ENCODE measurements around the gene HLA-A. TPM values are rescaled to one million over a fixed set of nuclear protein-coding genes. Genes with fewer than 3 reads are reported as not detected.

The HLA-A gene
- total RNA-seq, 1 donor from 2014 or later, result 107 TPM

DNA sequence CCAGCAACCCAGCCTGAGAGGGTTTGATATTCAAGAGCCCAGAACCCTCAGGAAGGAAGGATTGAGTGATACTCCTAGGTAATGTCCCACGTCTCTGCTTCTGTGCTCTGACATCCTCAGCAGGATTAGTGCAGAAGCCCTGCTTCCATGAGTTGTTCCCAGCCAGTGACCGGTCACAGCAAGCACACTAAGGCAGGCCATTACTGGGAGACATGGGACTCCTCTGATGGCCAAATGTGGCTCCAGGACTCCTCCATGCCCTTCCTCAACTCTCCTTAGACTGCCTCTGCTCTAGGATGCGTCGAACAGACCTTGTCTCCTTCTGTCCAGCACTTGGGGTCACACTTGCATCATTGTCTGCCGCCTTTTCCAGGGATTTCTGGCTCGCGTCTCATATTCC is 7.6 kb downstream of the HLA-A start:
- Mint-ChIP-seq H3K36me3 (peaks cover 6% of the 10 kb centered on the region), H3K27ac (no peak overlapping the region), H3K4me3 (no peak overlapping the region), H3K27me3 (ENCODE audit: insufficient read depth, low read depth) (no peaks in the 10 kb centered on the region), H3K4me1 (no peaks in the 10 kb centered on the region), H3K9me3 (peaks cover 3% of the 10 kb centered on the region)
- H3K4me2 ChIP-seq, result no peak overlapping the region
- H3K27ac ChIP-seq, result no peak overlapping the region
- H3K79me2 ChIP-seq (ENCODE audit: low read depth), result no peaks in the 10 kb centered on the region
- H3K4me3 ChIP-seq, result no peak overlapping the region
- H3K36me3 ChIP-seq, result no peaks in the 10 kb centered on the region
- H3K4me1 ChIP-seq, result peaks cover 4% of the 10 kb centered on the region
- no peaks in the 10 kb centered on the region for H3K27me3 ChIP-seq
- no peaks in the 10 kb centered on the region for H4K20me1 ChIP-seq (ENCODE audit: low read depth)
- DNase-seq (ENCODE audit: low spot score), result no peak
- H3F3A ChIP-seq (ENCODE audit: low read depth), result peaks cover 4% of the 10 kb centered on the region
- H2AFZ ChIP-seq (replicated peaks), result no peak overlapping the region
- no peaks in the 10 kb centered on the region for H3K9me3 ChIP-seq (ENCODE audit: low read depth)
- H3K9ac ChIP-seq, result no peak overlapping the region
- no peak for TF ChIP-seq EZH2 (IDR thresholded peaks at IDR 0.05)
- TF ChIP-seq, protein P1, sequence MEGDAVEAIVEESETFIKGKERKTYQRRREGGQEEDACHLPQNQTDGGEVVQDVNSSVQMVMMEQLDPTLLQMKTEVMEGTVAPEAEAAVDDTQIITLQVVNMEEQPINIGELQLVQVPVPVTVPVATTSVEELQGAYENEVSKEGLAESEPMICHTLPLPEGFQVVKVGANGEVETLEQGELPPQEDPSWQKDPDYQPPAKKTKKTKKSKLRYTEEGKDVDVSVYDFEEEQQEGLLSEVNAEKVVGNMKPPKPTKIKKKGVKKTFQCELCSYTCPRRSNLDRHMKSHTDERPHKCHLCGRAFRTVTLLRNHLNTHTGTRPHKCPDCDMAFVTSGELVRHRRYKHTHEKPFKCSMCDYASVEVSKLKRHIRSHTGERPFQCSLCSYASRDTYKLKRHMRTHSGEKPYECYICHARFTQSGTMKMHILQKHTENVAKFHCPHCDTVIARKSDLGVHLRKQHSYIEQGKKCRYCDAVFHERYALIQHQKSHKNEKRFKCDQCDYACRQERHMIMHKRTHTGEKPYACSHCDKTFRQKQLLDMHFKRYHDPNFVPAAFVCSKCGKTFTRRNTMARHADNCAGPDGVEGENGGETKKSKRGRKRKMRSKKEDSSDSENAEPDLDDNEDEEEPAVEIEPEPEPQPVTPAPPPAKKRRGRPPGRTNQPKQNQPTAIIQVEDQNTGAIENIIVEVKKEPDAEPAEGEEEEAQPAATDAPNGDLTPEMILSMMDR (IDR thresholded peaks at IDR 0.05), result no peak
- no peak for TF ChIP-seq EZH2phosphoT487 (IDR thresholded peaks at IDR 0.05)

DNA sequence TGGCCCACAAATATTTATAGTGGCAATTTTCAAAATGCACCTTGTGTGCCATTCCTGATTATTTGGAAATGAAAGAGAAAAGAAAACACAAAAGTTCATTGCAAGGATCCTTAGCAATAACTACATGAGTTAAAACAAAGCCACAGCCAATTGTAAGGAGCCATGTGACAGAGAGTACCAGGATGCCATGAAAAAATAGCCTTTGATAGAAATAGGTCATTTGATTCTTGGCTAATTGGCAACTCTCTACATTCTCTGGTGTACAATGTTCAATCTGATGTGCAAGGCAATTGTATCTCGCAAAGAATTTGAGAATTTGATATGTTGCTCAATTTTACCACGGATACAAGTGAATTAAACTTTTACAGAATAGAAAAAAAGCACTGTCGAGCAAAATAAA is 9.6 kb downstream of the HLA-A start:
- Histone ChIP-seq H3K4me2 (no peak overlapping the region), H3K9ac (no peak overlapping the region), H3K9me3 (ENCODE audit: low read depth) (no peaks in the 10 kb centered on the region), H3F3A (ENCODE audit: low read depth) (peaks cover 4% of the 10 kb centered on the region), H3K4me1 (peaks cover 4% of the 10 kb centered on the region), H4K20me1 (ENCODE audit: low read depth) (no peaks in the 10 kb centered on the region), H3K27me3 (no peaks in the 10 kb centered on the region), H3K27ac (no peak overlapping the region), H3K36me3 (no peaks in the 10 kb centered on the region), H3K79me2 (ENCODE audit: low read depth) (no peaks in the 10 kb centered on the region), H3K4me3 (no peak overlapping the region), H2AFZ (replicated peaks) (no peak overlapping the region)
- TF ChIP-seq, protein P1 (IDR thresholded peaks at IDR 0.05), result no peak
- TF ChIP-seq EZH2phosphoT487 (IDR thresholded peaks at IDR 0.05), result no peak
- TF ChIP-seq EZH2 (IDR thresholded peaks at IDR 0.05), result no peak
- Mint-ChIP-seq H3K27ac (no peak overlapping the region), H3K36me3 (peaks cover 4% of the 10 kb centered on the region), H3K9me3 (peaks cover 3% of the 10 kb centered on the region), H3K4me3 (no peak overlapping the region), H3K27me3 (ENCODE audit: insufficient read depth, low read depth) (no peaks in the 10 kb centered on the region), H3K4me1 (no peaks in the 10 kb centered on the region)
- no peak for DNase-seq (ENCODE audit: low spot score)

DNA sequence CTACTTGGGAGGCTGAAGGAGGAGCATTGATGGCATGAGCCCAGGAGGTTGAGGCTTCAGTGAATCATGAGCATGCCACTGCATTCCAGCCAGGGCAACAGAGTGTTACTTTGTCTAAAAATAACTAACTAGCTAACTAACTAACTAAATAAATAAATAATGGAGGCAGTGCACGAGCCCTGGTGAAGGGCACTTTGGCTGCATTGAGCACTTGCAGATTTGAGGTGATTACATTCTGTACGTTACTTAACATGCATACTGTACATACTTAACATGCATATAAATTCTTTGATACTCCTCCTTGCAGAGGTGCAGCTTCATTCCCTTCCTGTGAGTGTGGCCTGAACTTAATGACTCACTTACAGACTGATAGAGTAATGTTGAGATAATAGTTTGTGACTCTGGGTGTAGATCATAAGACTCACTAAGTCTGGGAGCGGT is 10.7 kb downstream of the HLA-A start:
- no peaks in the 10 kb centered on the region for H3K4me1 Mint-ChIP-seq
- Histone ChIP-seq H4K20me1 (ENCODE audit: low read depth) (no peaks in the 10 kb centered on the region), H3K4me2 (no peak overlapping the region), H3K27ac (no peak overlapping the region), H3K4me3 (no peak overlapping the region), H3K4me1 (peaks cover 4% of the 10 kb centered on the region), H3K36me3 (no peaks in the 10 kb centered on the region), H3K27me3 (no peaks in the 10 kb centered on the region), H2AFZ (replicated peaks) (no peak overlapping the region), H3K79me2 (ENCODE audit: low read depth) (no peaks in the 10 kb centered on the region), H3F3A (ENCODE audit: low read depth) (peaks cover 4% of the 10 kb centered on the region), H3K9ac (no peak overlapping the region), H3K9me3 (ENCODE audit: low read depth) (no peaks in the 10 kb centered on the region)
- H3K27me3 Mint-ChIP-seq (ENCODE audit: insufficient read depth, low read depth), result no peaks in the 10 kb centered on the region
- no peak overlapping the region for H3K4me3 Mint-ChIP-seq
- no peak overlapping the region for H3K27ac Mint-ChIP-seq
- H3K9me3 Mint-ChIP-seq, result peaks cover 3% of the 10 kb centered on the region
- no peak for TF ChIP-seq EZH2phosphoT487 (IDR thresholded peaks at IDR 0.05)
- no peak for TF ChIP-seq EZH2 (IDR thresholded peaks at IDR 0.05)
- TF ChIP-seq, protein P1 (IDR thresholded peaks at IDR 0.05), result no peak
- no peak for DNase-seq (ENCODE audit: low spot score)
- peaks cover 2% of the 10 kb centered on the region for H3K36me3 Mint-ChIP-seq
